Adipose tissue (tissue), 3 donors: Measurements from ENCODE around the gene HSD11B2. TPM values are rescaled to one million over a fixed set of nuclear protein-coding genes. Genes with fewer than 3 reads are reported as not detected.

ENCODE experiments used
- H3K27ac ChIP-seq: one replicate; pipeline ENCODE4 v1.5.1; 2013; ENCODE audit warnings: low read depth, low read length
- WGBS, 3 donors: extraction: QIAGEN DNeasy Blood & Tissue Kit; methylation state at CpG; one replicate each; pipeline ENCODE4 v1.1.7; 2013; 5-methylcytosine and 5-hydroxymethylcytosine counted together
- polyA plus RNA-seq, 3 donors: library from polyadenylated mRNA; stranded (reverse); fragments of 200-250 nt; gene quantifications; one replicate each; pipeline ENCODE4 v1.2.3, GENCODE V29; 2013
- donor health status: healthy with polysubstance abuse.
- donor health status: Bipolar disorder and iron deficiency.
- donor health status: healthy.

The HSD11B2 gene
- polyA plus RNA-seq, 3 donors, result 1.3 to 5.4 (median 2.4) TPM

DNA sequence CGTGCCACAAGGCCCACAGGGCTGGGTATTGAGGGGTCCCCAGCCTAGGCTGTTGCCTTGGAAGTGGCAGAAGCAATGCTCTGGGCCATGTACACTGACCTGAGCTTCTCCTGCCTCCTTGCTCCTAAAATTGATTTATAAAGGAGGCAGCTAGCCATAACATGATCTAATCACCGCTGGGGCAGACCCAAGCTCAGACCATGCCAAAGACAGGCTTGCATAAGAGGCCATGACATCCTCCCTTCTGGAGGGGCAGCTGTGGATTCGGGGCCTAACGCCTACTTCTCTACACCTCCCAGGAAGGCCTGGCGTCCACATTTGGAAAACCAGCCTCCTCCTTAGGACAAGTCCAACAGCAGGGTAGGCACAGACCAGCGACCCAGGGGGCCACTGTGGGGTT lies 12.3 kb downstream of the HSD11B2 start:
- WGBS, 3 donors, result 59 to 73% (median 61%) methylated on average over 6 of the region's 6 CpGs

GRCh38 chr16:67444259-67445125 lies 13.6 kb downstream of the HSD11B2 start:
- WGBS, 3 donors, result 85 to 88% (median 87%) methylated on average over 22 of the region's 22 CpGs
- H3K27ac ChIP-seq, result no peak overlapping the region

More for the DNA sequence above, 12.3 kb downstream of the HSD11B2 start:
- no peak overlapping the region for H3K27ac ChIP-seq

DNA sequence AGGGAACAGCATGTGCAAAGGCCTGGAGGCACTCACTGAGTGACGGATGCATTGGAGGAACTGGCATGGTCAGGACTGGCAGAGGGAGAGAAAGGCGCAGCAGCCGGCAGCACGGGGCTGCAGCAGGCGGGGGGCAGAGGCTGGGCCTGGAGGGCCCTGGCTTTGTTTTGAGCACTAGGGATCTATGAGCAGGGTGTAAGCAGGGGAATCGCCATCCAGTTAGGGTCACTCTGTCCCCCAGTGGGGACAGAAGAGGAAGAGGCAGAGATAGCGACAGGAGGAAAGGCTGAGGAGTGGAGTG lies 14.2 kb downstream of the HSD11B2 start:
- WGBS, 3 donors, result 89 to 92% (median 90%) methylated on average over 7 of the region's 7 CpGs
- H3K27ac ChIP-seq, result no peak overlapping the region

- 14 to 75% (median 70%) methylated on average over 3 of the region's 3 CpGs for WGBS, 3 donors
- no peak overlapping the region for H3K27ac ChIP-seq
Measured at GRCh38 chr16:67445441-67445912, 14.6 kb downstream of the HSD11B2 start.

- H3K27ac ChIP-seq, result no peak overlapping the region
- 59 to 72% (median 70%) methylated on average over 10 to 12 of the region's 12 CpGs for WGBS, 3 donors
Measured at GRCh38 chr16:67445913-67446907, 15.3 kb downstream of the HSD11B2 start.

GRCh38 chr16:67446968-67447507 lies 16.1 kb downstream of the HSD11B2 start:
- WGBS, 3 donors, result 64 to 67% (median 64%) methylated on average over 8 of the region's 8 CpGs

DNA sequence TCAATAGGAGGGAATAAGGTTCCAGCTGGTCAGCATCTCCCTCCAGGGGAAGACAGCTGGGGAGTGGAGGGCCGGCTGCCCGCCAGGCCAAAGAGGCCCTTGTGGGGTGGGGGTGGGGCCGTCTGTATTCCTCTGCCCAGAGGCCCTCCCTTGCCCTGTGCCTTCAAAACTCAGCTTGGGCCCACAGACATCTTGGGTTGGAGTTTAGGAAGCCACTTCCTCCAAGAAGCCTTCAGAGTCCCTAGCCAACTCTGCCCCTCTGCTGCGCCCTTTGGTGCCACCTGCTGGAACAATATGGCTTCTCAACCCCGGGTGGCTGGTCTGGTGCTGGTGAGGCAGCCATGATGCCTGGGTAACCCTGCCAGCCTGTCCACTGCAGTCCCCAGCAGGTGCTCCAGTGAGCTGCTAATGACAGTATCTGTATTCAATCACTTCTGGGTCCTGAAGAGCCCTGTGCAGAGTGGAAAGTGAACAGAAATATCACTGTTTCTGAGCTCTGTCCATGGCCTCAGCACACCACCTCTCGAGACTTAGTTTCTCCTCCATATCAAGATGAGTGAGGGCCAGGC lies 16.7 kb downstream of the HSD11B2 start:
- WGBS, 3 donors, result 62 to 77% (median 63%) methylated on average over 6 of the region's 6 CpGs
- H3K27ac ChIP-seq, result no peak overlapping the region

More at GRCh38 chr16:67446968-67447507, 16.1 kb downstream of the HSD11B2 start:
- no peak overlapping the region for H3K27ac ChIP-seq

GRCh38 chr16:67448580-67448979 lies 17.7 kb downstream of the HSD11B2 start:
- no peak overlapping the region for H3K27ac ChIP-seq
- WGBS, 3 donors, result 94 to 98% (median 97%) methylated on average over 5 of the region's 5 CpGs

DNA sequence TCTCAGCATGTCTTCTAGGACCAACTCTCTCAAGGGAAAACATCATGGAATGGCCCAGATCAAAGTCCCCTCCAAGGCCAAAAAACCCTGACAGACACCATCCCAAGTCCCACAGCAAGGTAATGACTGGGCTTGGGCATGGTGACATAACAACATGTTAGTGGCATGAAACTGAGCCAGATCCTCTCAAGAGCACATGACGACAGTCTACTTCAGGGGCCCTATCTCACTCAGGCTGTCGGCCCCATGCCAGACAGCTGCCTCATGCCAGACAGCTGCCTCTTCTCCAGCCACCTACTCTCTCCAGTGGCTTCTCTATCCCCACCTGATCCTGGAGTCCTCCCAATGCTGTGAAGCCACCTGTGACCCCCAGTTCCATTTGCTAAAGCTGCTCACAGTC lies 18.4 kb downstream of the HSD11B2 start:
- no peak overlapping the region for H3K27ac ChIP-seq
- WGBS, 3 donors, result 46 to 68% (median 52%) methylated on average over 2 of the region's 2 CpGs

DNA sequence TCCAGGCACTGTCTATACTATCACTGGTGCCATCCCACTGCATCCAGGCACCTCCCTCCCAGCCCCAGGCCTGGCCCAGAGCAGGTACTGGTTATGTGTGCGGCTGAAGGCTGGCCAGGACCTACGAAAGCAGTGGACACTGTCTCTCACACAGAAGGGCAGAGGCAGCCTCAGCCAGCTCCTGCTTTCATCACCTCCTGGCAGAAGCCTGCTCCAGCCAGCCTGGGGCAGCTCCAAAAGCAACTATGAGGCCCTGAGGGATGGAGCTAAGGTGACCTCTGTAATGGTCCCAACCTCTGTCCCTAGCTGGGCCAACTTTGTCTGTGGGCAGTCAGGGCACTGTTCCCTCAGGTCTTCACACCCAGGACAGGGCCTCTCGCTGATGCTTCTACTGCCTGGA lies 18.8 kb downstream of the HSD11B2 start:
- no peak overlapping the region for H3K27ac ChIP-seq
- WGBS, 3 donors, result 73 to 81% (median 80%) methylated on average over 3 of the region's 3 CpGs

DNA sequence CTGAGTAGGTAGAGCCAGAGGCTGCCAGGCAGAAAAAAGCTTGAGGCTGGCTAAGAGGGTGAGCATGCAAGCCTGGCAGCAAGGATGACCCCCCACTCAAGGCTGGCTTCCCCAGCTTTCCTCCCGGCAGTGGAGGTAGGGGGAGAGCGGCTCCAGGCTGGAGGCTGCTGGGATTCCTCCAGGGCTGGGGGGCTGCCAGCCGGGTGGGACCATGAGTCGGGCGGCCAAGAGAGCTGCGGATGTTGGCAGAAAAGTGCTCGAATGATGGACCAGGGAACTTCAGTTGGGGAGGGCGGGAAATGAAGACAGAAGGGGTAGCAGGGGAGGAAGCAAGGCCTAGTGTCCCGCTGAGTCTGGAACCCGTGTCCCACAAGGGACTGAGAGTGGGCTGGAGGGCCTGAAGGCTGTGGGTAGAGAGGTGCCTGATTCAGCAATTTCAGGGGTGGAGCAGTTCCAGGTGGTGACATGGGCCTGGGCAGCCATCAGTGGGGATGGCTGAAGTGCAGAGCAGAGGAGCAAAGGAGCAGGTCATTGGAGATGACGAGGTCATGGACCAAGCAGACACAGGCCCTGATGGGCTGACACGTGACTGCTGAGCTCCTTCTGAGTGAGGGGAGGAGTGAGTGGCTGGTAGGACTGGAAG lies 20.3 kb downstream of the HSD11B2 start:
- no peak overlapping the region for H3K27ac ChIP-seq
- 69 to 86% (median 71%) methylated on average over 11 to 12 of the region's 12 CpGs for WGBS, 3 donors

GRCh38 chr16:67451704-67452435 lies 20.9 kb downstream of the HSD11B2 start:
- H3K27ac ChIP-seq, result no peak overlapping the region
- 48 to 64% (median 62%) methylated on average over 2 of the region's 2 CpGs for WGBS, 3 donors

GRCh38 chr16:67454104-67454503 lies 23.2 kb downstream of the HSD11B2 start:
- 85 to 90% (median 86%) methylated on average over 5 of the region's 5 CpGs for WGBS, 3 donors
- H3K27ac ChIP-seq, result no peak overlapping the region

- no peak overlapping the region for H3K27ac ChIP-seq
- 87 to 97% (median 92%) methylated on average over 6 of the region's 6 CpGs for WGBS, 3 donors
Measured at GRCh38 chr16:67454852-67455251, 23.9 kb downstream of the HSD11B2 start.

DNA sequence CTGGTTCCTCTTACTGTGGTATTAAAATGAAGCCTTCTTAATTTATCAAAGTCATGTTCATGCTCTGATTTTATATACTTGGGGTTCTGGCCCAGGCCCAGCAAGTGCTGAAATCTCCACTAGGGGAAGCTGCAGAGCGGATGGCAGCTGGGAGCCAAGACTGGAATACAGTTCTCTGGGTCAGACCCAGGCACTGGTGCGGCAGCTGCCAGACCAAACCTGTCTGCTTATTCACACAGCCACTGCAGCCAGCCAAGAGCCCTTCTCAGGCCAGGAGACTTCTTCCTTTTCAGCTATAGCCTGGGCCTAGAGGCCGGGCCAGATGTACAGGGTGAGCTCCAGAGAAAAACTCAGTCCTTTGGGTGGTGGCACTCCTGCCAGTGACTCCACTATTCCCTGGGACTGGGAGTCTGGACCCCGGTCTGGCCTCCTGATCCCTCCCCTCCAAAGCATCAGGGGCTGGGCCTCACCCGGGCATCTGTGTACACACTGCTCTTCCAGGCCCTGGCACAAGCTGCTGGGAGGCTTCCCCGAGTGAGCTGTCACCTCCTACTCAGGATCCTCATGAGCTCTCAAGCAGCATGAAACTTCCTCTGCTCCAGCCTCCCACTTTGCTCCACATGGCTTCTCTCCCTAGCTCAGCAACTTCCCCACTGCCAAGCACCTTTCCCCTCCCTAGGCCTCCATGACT lies 25.6 kb downstream of the HSD11B2 start:
- H3K27ac ChIP-seq, result no peak overlapping the region
- 30 to 53% (median 51%) methylated on average over 6 of the region's 6 CpGs for WGBS, 3 donors

DNA sequence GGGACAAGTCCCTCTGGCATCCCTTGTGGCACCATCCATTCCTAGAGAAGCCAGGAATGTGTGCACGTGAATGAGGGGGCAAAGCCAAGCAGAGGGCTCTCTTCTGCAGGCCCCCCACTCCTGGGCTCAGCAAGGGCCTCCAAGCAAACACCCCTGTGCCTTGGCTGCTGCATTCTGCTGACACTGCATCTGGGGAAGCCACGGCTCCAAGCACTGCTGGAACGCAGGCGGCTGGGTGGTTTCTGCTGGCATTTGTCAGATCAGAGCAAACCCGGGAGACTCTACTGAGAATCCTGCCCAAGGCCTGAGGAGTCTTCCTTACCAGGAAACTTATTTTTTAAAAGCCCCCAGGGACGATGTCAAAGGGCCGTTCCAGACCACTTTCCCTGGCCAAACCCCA lies 26.7 kb downstream of the HSD11B2 start:
- no peak overlapping the region for H3K27ac ChIP-seq
- WGBS, 3 donors, result 59 to 73% (median 64%) methylated on average over 7 of the region's 7 CpGs

- no peak overlapping the region for H3K27ac ChIP-seq
- WGBS, 3 donors, result 68 to 73% (median 68%) methylated on average over 6 of the region's 6 CpGs
Measured at GRCh38 chr16:67458121-67458641, 27.3 kb downstream of the HSD11B2 start.
